Measurements from ENCODE around the gene LIAS. TPM values are rescaled to one million over a fixed set of nuclear protein-coding genes. Genes with fewer than 3 reads are reported as not detected.

LIAS gene
- total and polyA plus RNA-seq, 8 donors = 5.9 to 18.1 (median 10.1) TPM

GRCh38 chr4:39464886-39465501 is 6.1 kb downstream of the LIAS start:
- intact Hi-C loops (cut with DNase I) = no loop called here
- Histone ChIP-seq H3K27ac (no peak overlapping the region), H3K9me3 (no peaks in the 10 kb centered on the region), H3K4me1 (peaks cover 0 to 1% (median 0%) of the 10 kb centered on the region in 3 donors), H3K4me3 (no peak overlapping the region), H3K36me3 (peaks cover 0 to 19% (median 3%) of the 10 kb centered on the region in 3 donors), H3K27me3 (no peaks in the 10 kb centered on the region)
- DNase-seq (no peak), FAIRE-seq (no peak), ATAC-seq (no peak)
- TF ChIP-seq CTCF (IDR thresholded peaks at IDR 0.05) = no peak
- 52 to 53% methylated on average over 2 of the region's 2 CpGs for WGBS, 2 donors

- ATAC-seq = peak in 3 of 4 donors; percentile 46 to 73 (median 58)
- intact Hi-C loops (cut with DNase I) = no loop called here
- DNase-seq = no peak
- no peaks in the 10 kb centered on the region for H3K9me3 ChIP-seq
- H3K4me3 ChIP-seq = no peak overlapping the region
- no peaks in the 10 kb centered on the region for H3K27me3 ChIP-seq
- H3K36me3 ChIP-seq = peaks cover 0 to 19% (median 3%) of the 10 kb centered on the region in 3 donors
- TF ChIP-seq CTCF (IDR thresholded peaks at IDR 0.05) = no peak
- WGBS, 2 donors = 11 to 16% methylated on average over 4 of the region's 4 CpGs
- no peaks in the 10 kb centered on the region for H3K4me1 ChIP-seq
- FAIRE-seq = no peak
- H3K27ac ChIP-seq = peak overlapping the region in 2 of 4 donors; percentile 10 to 24
Observed at GRCh38 chr4:39466747-39467146, 7.9 kb downstream of the LIAS start.

GRCh38 chr4:39467464-39467863 is 8.6 kb downstream of the LIAS start:
- ATAC-seq = no peak
- H3K9me3 ChIP-seq = no peaks in the 10 kb centered on the region
- no peaks in the 10 kb centered on the region for H3K4me1 ChIP-seq
- no peak for DNase-seq
- intact Hi-C loops (cut with DNase I) = no loop called here
- no peak for TF ChIP-seq CTCF (IDR thresholded peaks at IDR 0.05)
- peaks cover 0 to 19% (median 3%) of the 10 kb centered on the region in 3 donors for H3K36me3 ChIP-seq
- H3K27ac ChIP-seq = no peak overlapping the region
- H3K27me3 ChIP-seq = no peaks in the 10 kb centered on the region
- WGBS, 2 donors = 78 to 80% methylated on average over 4 of the region's 4 CpGs
- FAIRE-seq = no peak
- no peak overlapping the region for H3K4me3 ChIP-seq

GRCh38 chr4:39469429-39470077 is 10.7 kb downstream of the LIAS start:
- 70 to 71% methylated on average over 4 of the region's 4 CpGs for WGBS, 2 donors
- H3K36me3 ChIP-seq = peaks cover 0 to 2% (median 0%) of the 10 kb centered on the region in 3 donors
- intact Hi-C loops (cut with DNase I) = loop anchor here in 1 of 3 donors (10.0 kb wide), 1 partner anchor 135 kb away; no protein-coding TSS in a partner anchor
- H3K9me3 ChIP-seq = no peaks in the 10 kb centered on the region
- no peaks in the 10 kb centered on the region for H3K27me3 ChIP-seq
- no peak overlapping the region for H3K4me3 ChIP-seq
- no peaks in the 10 kb centered on the region for H3K4me1 ChIP-seq
- FAIRE-seq (peak; percentile 89), DNase-seq (peak in 3 of 6 donors; percentile 16 to 49 (median 29)), ATAC-seq (peak; percentile 72 to 96 (median 92))
- peak; percentile 54 to 72 (median 64) for TF ChIP-seq CTCF (IDR thresholded peaks at IDR 0.05)
- H3K27ac ChIP-seq = peak overlapping the region in 2 of 4 donors; percentile 30 to 68

- no peak for TF ChIP-seq CTCF (IDR thresholded peaks at IDR 0.05)
- Histone ChIP-seq H3K36me3 (no peaks in the 10 kb centered on the region), H3K4me3 (no peak overlapping the region), H3K4me1 (no peaks in the 10 kb centered on the region), H3K27ac (no peak overlapping the region), H3K9me3 (no peaks in the 10 kb centered on the region), H3K27me3 (no peaks in the 10 kb centered on the region)
- no peak for ATAC-seq
- intact Hi-C loops (cut with DNase I) = loop anchor here in 1 of 3 donors (10.0 kb wide), 1 partner anchor 134 kb away; no protein-coding TSS in a partner anchor
- FAIRE-seq = no peak
- DNase-seq = no peak
- WGBS, 2 donors = 89 to 92% methylated on average over 1 of the region's 1 CpG
Observed at GRCh38 chr4:39470402-39470801, 11.5 kb downstream of the LIAS start.

Data from pancreas (tissue), 10 donors.